ENCODE data around the gene GPR35. TPM values are rescaled to one million over a fixed set of nuclear protein-coding genes. Genes with fewer than 3 reads are reported as not detected.

GPR35 gene
- total and polyA plus RNA-seq, 12 donors, result 0.40 to 5.2 (median 1.2) TPM

- 79 to 84% methylated on average over 20 of the region's 20 CpGs for WGBS, 2 donors
- H3K27ac ChIP-seq, result peak overlapping the region in 5 of 10 donors; percentile 45 to 79 (median 70)
These were observed 32.1 kb upstream of the GPR35 start for GRCh38 chr2:240593026-240593702.

DNA sequence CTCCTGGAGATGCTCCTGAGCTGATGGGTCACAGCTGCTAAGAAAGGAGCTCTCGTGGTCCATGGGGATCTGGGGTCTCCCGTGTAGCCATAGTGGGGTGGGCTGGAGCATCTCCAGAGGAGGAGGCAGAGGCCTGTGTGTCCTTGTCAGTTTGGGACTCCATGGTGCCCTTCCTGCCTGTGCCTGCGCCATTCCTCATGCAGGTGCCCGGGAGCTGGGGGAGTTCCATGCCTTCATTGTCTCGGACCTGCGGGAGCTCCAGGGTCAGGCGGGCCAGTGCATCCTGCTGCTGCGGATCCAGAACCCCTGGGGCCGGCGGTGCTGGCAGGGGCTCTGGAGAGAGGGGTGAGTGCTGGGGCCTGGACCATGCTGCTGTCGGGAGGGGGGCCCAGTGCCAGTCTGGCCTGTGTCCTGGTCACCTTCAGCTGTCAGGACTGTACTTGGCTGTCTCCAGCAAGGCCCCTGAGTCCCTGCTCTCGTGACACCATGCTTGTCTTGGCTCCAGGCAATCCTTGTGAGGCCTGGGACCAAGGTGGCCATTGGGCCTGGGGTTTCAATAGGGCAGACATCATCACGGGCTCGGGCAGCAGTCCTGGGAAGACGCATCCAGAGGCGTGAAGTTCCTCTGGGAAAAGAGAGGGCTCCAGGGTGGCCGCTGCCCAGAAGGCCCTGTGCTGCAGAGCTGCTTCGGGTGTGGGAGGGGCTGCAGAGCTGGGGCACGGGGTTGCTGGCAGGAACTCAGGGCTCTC is 31.4 kb upstream of the GPR35 start:
- TF ChIP-seq CTCF (IDR thresholded peaks at IDR 0.05), result no peak
- 54 to 70% methylated on average over 19 of the region's 19 CpGs for WGBS, 2 donors
- intact Hi-C loops (cut with DNase I), result no loop called here
- H3K4me1 ChIP-seq, result peaks cover 3 to 51% (median 27%) of the 10 kb centered on the region in 9 donors
- H3K27ac ChIP-seq, result peak overlapping the region in 7 of 10 donors; percentile 41 to 79 (median 67)
- ATAC-seq (peak; percentile 38 to 74 (median 54)), DNase-seq (peak; percentile 57 to 75)
- H3K36me3 ChIP-seq, result peaks cover 0 to 91% (median 11%) of the 10 kb centered on the region in 9 donors
- no peaks in the 10 kb centered on the region for H3K9me3 ChIP-seq
- no peak overlapping the region for H3K4me3 ChIP-seq
- H3K27me3 ChIP-seq, result no peaks in the 10 kb centered on the region

More at GRCh38 chr2:240593026-240593702, 32.1 kb upstream of the GPR35 start:
- Histone ChIP-seq H3K9me3 (no peaks in the 10 kb centered on the region), H3K27me3 (no peaks in the 10 kb centered on the region), H3K4me3 (no peak overlapping the region), H3K36me3 (peaks cover 0 to 84% (median 4%) of the 10 kb centered on the region in 9 donors), H3K4me1 (peaks cover 4 to 57% (median 32%) of the 10 kb centered on the region in 9 donors)
- DNase-seq, result peak in 1 of 2 donors; percentile 58
- no peak for TF ChIP-seq CTCF (IDR thresholded peaks at IDR 0.05)
- intact Hi-C loops (cut with DNase I), result no loop called here
- peak in 7 of 8 donors; percentile 6 to 35 (median 21) for ATAC-seq

DNA sequence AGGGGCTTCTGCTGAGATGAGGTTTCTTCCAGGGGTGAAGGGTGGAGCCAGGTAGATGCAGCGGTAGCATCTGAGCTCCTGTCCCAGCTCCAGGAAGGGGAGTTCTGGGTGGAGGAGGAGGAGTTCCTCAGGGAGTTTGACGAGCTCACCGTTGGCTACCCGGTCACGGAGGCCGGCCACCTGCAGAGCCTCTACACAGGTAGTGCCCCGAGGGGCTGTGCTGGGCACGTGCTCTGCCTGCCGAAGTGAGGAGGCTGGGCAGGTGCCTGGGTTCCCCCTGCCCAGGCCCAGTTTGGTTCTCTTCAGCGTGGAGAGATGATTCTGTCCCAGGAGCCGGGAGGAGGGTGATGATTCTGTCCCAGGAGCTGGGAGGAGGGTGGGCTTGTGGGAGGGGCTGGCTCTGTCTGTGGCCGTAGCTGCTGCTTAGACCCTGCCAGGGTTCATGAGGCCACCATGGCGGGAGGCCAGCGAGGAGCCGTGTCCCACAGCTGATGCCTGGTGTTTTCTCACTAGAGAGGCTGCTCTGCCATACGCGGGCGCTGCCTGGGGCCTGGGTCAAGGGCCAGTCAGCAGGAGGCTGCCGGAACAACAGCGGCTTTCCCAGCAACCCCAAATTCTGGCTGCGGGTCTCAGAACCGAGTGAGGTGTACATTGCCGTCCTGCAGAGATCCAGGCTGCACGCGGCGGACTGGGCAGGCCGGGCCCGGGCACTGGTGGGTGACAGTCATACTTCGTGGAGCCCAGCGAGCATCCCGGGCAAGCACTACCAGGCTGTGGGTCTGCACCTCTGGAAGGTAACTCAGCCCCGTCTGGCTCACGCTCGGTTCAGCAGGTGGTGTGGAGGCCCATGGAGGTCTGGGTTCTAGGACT is 30.5 kb upstream of the GPR35 start:
- peak overlapping the region in 7 of 10 donors; percentile 41 to 79 (median 67) for H3K27ac ChIP-seq
- intact Hi-C loops (cut with DNase I), result loop anchor here in 1 of 10 donors (5.0 kb wide), 1 partner anchor 32 kb away; the partner anchor contains the start of gene DUSP28
- peaks cover 3 to 46% (median 25%) of the 10 kb centered on the region in 9 donors for H3K4me1 ChIP-seq
- no peak for TF ChIP-seq CTCF (IDR thresholded peaks at IDR 0.05)
- no peaks in the 10 kb centered on the region for H3K27me3 ChIP-seq
- H3K36me3 ChIP-seq, result peaks cover 0 to 93% (median 12%) of the 10 kb centered on the region in 9 donors
- DNase-seq (no peak), ATAC-seq (no peak)
- no peak overlapping the region for H3K4me3 ChIP-seq
- no peaks in the 10 kb centered on the region for H3K9me3 ChIP-seq
- 68 to 78% methylated on average over 34 of the region's 34 CpGs for whole genome bisulfite sequencing, 2 donors

Data from heart right ventricle (tissue), 16 donors.